ENCODE results near the gene CLEC4C.
"Not testable (repeated sequence)": the region's sequence is repeated elsewhere in the genome, so short reads cannot be mapped to it uniquely, and the experiment has no call there.

The CLEC4C gene

DNA sequence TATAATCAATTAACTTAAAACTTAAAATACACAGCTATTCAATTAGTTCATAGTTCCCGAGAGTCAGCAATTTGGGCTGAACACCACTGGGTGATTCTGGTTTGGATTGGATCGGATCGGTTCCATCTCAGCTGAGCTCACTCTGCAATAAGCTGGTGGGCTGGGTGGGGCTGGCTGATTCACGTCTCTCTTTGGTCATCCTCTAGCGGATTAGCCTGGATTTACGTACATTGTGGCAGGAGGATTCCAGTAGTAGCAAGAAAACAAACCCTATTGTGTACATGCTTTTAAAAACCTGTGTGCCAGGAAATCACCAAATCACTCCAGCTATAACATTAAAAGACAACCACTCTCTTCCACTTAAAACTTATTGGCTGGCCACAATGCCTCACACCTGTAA is 3.2 kb upstream of the CLEC4C start:
- H3K4me3 Mint-ChIP-seq, result no peak overlapping the region

GRCh38 chr12:7749442-7749841 is 2.3 kb upstream of the CLEC4C start:
- H3K4me3 Mint-ChIP-seq, result no peak overlapping the region
- no peak overlapping the region for H3K27ac Mint-ChIP-seq
- H3K27me3 Mint-ChIP-seq, result no peaks in the 10 kb centered on the region

More for the DNA sequence above, 3.2 kb upstream of the CLEC4C start:
- no peaks in the 10 kb centered on the region for H3K27me3 Mint-ChIP-seq
- no peaks in the 10 kb centered on the region for H3K36me3 Mint-ChIP-seq
- no peaks in the 10 kb centered on the region for H3K9me3 Mint-ChIP-seq (ENCODE audit: low read depth)
- H3K27ac Mint-ChIP-seq, result no peak overlapping the region
- no peaks in the 10 kb centered on the region for H3K4me1 Mint-ChIP-seq (ENCODE audit: low read depth)

GRCh38 chr12:7748852-7749251 is 1.7 kb upstream of the CLEC4C start:
- Mint-ChIP-seq H3K4me1 (ENCODE audit: low read depth) (no peaks in the 10 kb centered on the region), H3K9me3 (ENCODE audit: low read depth) (no peaks in the 10 kb centered on the region), H3K36me3 (no peaks in the 10 kb centered on the region), H3K27me3 (no peaks in the 10 kb centered on the region), H3K4me3 (no peak overlapping the region), H3K27ac (no peak overlapping the region)

More at GRCh38 chr12:7749442-7749841, 2.3 kb upstream of the CLEC4C start:
- no peaks in the 10 kb centered on the region for H3K9me3 Mint-ChIP-seq (ENCODE audit: low read depth)
- H3K36me3 Mint-ChIP-seq, result no peaks in the 10 kb centered on the region
- H3K4me1 Mint-ChIP-seq (ENCODE audit: low read depth), result no peaks in the 10 kb centered on the region

DNA sequence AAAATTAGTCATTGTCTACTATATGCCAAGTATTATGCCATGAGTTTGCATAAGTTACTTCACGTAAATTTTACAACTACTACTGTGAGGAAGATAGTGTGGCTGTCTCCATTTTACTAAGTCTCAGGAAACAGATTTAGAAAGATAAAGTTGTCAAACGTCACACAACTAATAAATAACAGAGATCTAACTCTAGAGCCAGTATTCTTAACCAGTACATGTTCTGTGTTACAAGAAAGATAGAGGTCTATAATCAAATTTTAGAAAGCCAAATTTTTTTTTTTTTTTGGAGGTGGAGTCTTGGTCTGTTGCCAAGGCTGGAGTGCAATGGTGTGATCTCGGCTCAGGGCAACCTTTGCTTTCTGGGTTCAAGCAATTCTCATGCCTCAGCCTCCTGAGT is 14.2 kb downstream of the CLEC4C start:
- Mint-ChIP-seq H3K4me1 (ENCODE audit: low read depth) (no peaks in the 10 kb centered on the region), H3K4me3 (no peak overlapping the region), H3K36me3 (no peaks in the 10 kb centered on the region), H3K9me3 (ENCODE audit: low read depth) (no peaks in the 10 kb centered on the region), H3K27ac (no peak overlapping the region), H3K27me3 (peaks cover 4% of the 10 kb centered on the region)

GRCh38 chr12:7731486-7731885 is 15.7 kb downstream of the CLEC4C start:
- no peaks in the 10 kb centered on the region for H3K9me3 Mint-ChIP-seq (ENCODE audit: low read depth)
- no peak overlapping the region for H3K4me3 Mint-ChIP-seq
- H3K4me1 Mint-ChIP-seq (ENCODE audit: low read depth), result no peaks in the 10 kb centered on the region
- H3K36me3 Mint-ChIP-seq, result no peaks in the 10 kb centered on the region
- no peak overlapping the region for H3K27ac Mint-ChIP-seq
- H3K27me3 Mint-ChIP-seq, result peaks cover 4% of the 10 kb centered on the region

GRCh38 chr12:7730984-7731383 is 16.2 kb downstream of the CLEC4C start:
- H3K36me3 Mint-ChIP-seq; H3K9me3 Mint-ChIP-seq (ENCODE audit: low read depth); H3K27ac Mint-ChIP-seq; H3K4me3 Mint-ChIP-seq; H3K4me1 Mint-ChIP-seq (ENCODE audit: low read depth); H3K27me3 Mint-ChIP-seq: not testable (repeated sequence)

DNA sequence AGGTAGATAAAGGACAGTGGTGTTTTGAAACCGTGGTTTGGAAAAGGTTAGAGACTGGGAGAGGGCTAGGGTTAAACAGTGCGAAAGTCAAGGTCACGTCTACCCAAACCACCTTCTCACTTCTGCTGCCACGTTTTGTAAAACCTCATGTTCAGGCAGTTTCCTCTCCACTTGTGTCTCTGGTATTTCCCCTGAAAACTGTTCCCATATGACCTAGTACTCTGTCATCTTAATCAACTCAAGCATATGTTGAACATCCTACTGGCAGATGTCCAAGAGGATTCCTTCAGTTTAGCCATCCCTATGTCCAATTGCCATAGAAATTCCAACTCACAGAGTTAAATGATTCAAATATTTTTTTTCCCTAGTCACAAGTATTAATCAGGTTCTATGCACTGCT is 17.4 kb downstream of the CLEC4C start:
- Mint-ChIP-seq H3K27me3 (peaks cover 4% of the 10 kb centered on the region), H3K4me1 (ENCODE audit: low read depth) (no peaks in the 10 kb centered on the region), H3K9me3 (ENCODE audit: low read depth) (no peaks in the 10 kb centered on the region), H3K4me3 (no peak overlapping the region), H3K27ac (no peak overlapping the region), H3K36me3 (no peaks in the 10 kb centered on the region)

DNA sequence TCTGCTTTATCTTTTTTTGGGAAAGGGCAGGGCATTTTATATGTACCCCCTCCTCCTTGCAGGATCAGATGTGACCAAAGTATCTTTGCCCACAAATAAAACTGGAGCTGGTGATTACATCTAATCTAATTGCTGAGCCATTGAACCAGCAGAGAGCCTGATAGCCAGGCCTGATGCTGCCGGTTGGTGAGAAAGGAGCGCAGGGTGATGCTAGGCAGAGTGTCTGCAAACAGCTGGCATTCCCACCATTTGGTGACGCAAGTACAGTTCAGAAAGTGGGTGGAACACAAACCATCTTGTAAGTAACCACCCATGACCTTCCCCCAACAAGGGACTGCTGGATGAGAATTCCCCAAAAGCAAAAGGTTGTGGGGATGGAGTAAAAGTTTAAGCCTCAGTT is 23.2 kb downstream of the CLEC4C start:
- Mint-ChIP-seq H3K27ac (no peak overlapping the region), H3K4me1 (ENCODE audit: low read depth) (no peaks in the 10 kb centered on the region), H3K4me3 (no peak overlapping the region), H3K27me3 (peaks cover 2% of the 10 kb centered on the region), H3K9me3 (ENCODE audit: low read depth) (no peaks in the 10 kb centered on the region), H3K36me3 (no peaks in the 10 kb centered on the region)

DNA sequence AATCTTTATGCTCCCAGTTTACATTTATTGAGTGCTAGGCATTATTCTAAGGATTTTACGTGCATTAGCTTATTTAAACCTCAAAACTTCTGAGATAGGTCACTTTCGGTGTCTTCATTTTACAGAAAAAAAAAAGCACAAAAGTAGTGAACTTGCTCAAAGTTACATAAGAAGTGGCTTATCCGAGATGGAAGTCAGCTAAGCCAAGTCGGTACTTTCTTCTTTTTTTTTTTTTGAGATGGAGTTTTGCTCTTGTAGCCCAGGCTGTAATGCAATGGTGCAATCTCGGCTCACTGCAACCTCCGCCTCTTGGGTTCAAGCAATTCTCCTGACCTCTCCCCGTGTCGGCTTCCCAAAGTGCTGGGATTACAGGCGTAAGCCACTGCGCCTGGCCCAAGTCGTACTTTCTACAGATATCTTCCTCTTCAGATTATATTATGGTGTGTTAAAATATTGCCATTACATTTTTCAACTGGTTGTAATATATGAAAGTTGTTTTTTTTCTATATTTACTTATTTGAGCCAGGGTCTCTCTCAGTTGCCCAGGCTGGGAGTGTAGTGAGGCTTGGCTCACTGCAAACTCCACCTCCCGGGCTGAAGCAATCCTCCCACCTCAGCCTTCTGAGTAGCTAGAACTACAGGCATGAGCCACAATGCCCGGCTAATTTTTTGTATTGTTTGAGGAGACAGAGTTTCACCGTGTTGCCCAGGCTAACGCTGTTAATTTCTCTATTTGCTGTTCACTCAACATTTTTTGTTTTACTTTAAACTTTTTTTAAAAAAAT is 27.0 kb downstream of the CLEC4C start:
- Mint-ChIP-seq H3K4me3 (no peak overlapping the region), H3K27ac (no peak overlapping the region), H3K4me1 (ENCODE audit: low read depth) (no peaks in the 10 kb centered on the region), H3K9me3 (ENCODE audit: low read depth) (no peaks in the 10 kb centered on the region), H3K36me3 (no peaks in the 10 kb centered on the region), H3K27me3 (peaks cover 6% of the 10 kb centered on the region)

DNA sequence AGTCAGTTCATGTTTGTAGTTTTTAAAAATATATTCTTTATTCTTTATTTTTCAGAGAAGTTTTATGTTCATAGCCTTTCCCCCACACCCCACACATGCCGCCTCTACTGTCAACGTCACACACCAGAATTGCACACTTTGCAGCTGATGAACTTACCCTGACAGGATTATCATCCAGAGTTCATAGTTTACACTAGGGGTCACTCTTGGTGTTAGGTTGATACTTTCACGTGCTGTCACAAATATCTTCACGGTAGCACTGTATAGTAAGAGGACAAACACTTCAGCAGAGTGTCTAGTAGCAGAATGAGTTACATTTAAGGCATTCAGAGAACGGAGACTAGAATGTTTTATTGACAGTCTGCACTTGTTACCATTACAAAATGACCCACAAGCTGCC is 30.8 kb downstream of the CLEC4C start:
- H3K4me1 Mint-ChIP-seq (ENCODE audit: low read depth), result no peaks in the 10 kb centered on the region
- H3K27me3 Mint-ChIP-seq, result peaks cover 4% of the 10 kb centered on the region
- no peak overlapping the region for H3K27ac Mint-ChIP-seq
- no peak overlapping the region for H3K4me3 Mint-ChIP-seq
- H3K9me3 Mint-ChIP-seq (ENCODE audit: low read depth), result no peaks in the 10 kb centered on the region
- no peaks in the 10 kb centered on the region for H3K36me3 Mint-ChIP-seq

- no peaks in the 10 kb centered on the region for H3K4me1 Mint-ChIP-seq (ENCODE audit: low read depth)
- no peaks in the 10 kb centered on the region for H3K27me3 Mint-ChIP-seq
- H3K9me3 Mint-ChIP-seq (ENCODE audit: low read depth), result no peaks in the 10 kb centered on the region
- H3K4me3 Mint-ChIP-seq, result no peak overlapping the region
- no peak overlapping the region for H3K27ac Mint-ChIP-seq
- no peaks in the 10 kb centered on the region for H3K36me3 Mint-ChIP-seq
Measured at GRCh38 chr12:7712841-7713442, 34.2 kb downstream of the CLEC4C start.

- Mint-ChIP-seq H3K9me3 (ENCODE audit: low read depth) (no peaks in the 10 kb centered on the region), H3K27me3 (no peaks in the 10 kb centered on the region), H3K4me1 (ENCODE audit: low read depth) (no peaks in the 10 kb centered on the region), H3K27ac (no peak within 1 kb of the TSS), H3K4me3 (no peak within 1 kb of the TSS), H3K36me3 (no peaks in the 10 kb centered on the region)
Measured at GRCh38 chr12:7711133-7711532, 36.0 kb downstream of the CLEC4C start, which contains the start of gene DPPA3. DPPA3 (plus strand) TSS chr12:7711433; CDS start chr12:7711571, 138 bp downstream.

GRCh38 chr12:7709969-7710675 is 37.1 kb downstream of the CLEC4C start:
- H3K27ac Mint-ChIP-seq, result no peak overlapping the region
- no peaks in the 10 kb centered on the region for H3K9me3 Mint-ChIP-seq (ENCODE audit: low read depth)
- H3K36me3 Mint-ChIP-seq, result no peaks in the 10 kb centered on the region
- no peaks in the 10 kb centered on the region for H3K27me3 Mint-ChIP-seq
- H3K4me1 Mint-ChIP-seq (ENCODE audit: low read depth), result no peaks in the 10 kb centered on the region
- no peak overlapping the region for H3K4me3 Mint-ChIP-seq

DNA sequence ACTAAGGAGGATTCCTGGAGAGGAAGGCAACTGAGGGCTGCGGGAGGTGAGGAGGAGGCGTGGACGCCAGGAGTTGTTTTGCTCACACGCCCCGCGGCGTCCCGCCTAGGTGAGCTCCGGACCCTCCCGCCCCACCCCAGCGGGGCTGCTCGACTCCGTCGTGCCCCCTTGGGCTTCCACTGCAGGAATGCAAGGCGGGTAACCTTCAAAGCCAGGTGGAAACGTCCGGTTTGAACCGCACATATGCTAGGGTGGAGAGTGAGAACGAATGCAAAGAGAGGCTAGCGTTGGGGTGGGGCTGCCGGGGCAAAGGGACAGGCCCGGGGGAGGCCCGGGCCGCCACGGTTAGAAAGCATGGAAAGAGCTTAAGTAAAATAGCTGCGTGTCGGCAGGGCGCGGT is 41.3 kb downstream of the CLEC4C start:
- Mint-ChIP-seq H3K9me3 (ENCODE audit: low read depth) (no peaks in the 10 kb centered on the region), H3K4me1 (ENCODE audit: low read depth) (no peaks in the 10 kb centered on the region), H3K27ac (no peak overlapping the region), H3K27me3 (no peaks in the 10 kb centered on the region), H3K4me3 (no peak overlapping the region), H3K36me3 (no peaks in the 10 kb centered on the region)

- Mint-ChIP-seq H3K4me3 (no peak within 1 kb of the TSS), H3K27ac (no peak within 1 kb of the TSS), H3K9me3 (ENCODE audit: low read depth) (no peaks in the 10 kb centered on the region)
Measured at GRCh38 chr12:7695566-7696197, 51.5 kb downstream of the CLEC4C start, which contains the start of gene GDF3. GDF3 (minus strand) TSS chr12:7695775; CDS start chr12:7695728, 47 bp downstream.

More at GRCh38 chr12:7695566-7696197, 51.5 kb downstream of the CLEC4C start, which contains the start of gene GDF3:
- H3K36me3 Mint-ChIP-seq, result peaks cover 4% of the 10 kb centered on the region
- peaks cover 6% of the 10 kb centered on the region for H3K27me3 Mint-ChIP-seq
- H3K4me1 Mint-ChIP-seq (ENCODE audit: low read depth), result peaks cover 8% of the 10 kb centered on the region
